ENCODE data around the gene LRRC46.
A peak's percentile ranks its signal among the peaks of the same experiment; 100 is the strongest.

The LRRC46 gene

GRCh38 chr17:47872019-47872650 lies 40.7 kb downstream of the LRRC46 start:
- Histone ChIP-seq H4K20me1 (no peaks in the 10 kb centered on the region), H3K9me3 (no peaks in the 10 kb centered on the region), H3K27me3 (peaks cover 12% of the 10 kb centered on the region), H3K4me1 (no peaks in the 10 kb centered on the region), H3K36me3 (no peaks in the 10 kb centered on the region), H3K9ac (no peak overlapping the region), H3K27ac (no peak overlapping the region), H3K4me3 (no peak overlapping the region), H3K4me2 (no peak overlapping the region)
- no peak for TF ChIP-seq Cebpa-rat (IDR thresholded peaks at IDR 0.05)

GRCh38 chr17:47872651-47873161 lies 41.2 kb downstream of the LRRC46 start:
- no peak overlapping the region for H3K9ac ChIP-seq
- H3K4me1 ChIP-seq, result peaks cover 5% of the 10 kb centered on the region; the same call in 1 of the 2 replicates
- no peaks in the 10 kb centered on the region for H3K36me3 ChIP-seq
- no peak overlapping the region for H3K4me3 ChIP-seq
- H3K9me3 ChIP-seq, result no peaks in the 10 kb centered on the region
- H4K20me1 ChIP-seq, result no peaks in the 10 kb centered on the region
- H3K27me3 ChIP-seq, result peaks cover 12% of the 10 kb centered on the region
- H3K4me2 ChIP-seq, result no peak overlapping the region
- TF ChIP-seq Cebpa-rat (IDR thresholded peaks at IDR 0.05), result no peak
- H3K27ac ChIP-seq, result no peak overlapping the region

DNA sequence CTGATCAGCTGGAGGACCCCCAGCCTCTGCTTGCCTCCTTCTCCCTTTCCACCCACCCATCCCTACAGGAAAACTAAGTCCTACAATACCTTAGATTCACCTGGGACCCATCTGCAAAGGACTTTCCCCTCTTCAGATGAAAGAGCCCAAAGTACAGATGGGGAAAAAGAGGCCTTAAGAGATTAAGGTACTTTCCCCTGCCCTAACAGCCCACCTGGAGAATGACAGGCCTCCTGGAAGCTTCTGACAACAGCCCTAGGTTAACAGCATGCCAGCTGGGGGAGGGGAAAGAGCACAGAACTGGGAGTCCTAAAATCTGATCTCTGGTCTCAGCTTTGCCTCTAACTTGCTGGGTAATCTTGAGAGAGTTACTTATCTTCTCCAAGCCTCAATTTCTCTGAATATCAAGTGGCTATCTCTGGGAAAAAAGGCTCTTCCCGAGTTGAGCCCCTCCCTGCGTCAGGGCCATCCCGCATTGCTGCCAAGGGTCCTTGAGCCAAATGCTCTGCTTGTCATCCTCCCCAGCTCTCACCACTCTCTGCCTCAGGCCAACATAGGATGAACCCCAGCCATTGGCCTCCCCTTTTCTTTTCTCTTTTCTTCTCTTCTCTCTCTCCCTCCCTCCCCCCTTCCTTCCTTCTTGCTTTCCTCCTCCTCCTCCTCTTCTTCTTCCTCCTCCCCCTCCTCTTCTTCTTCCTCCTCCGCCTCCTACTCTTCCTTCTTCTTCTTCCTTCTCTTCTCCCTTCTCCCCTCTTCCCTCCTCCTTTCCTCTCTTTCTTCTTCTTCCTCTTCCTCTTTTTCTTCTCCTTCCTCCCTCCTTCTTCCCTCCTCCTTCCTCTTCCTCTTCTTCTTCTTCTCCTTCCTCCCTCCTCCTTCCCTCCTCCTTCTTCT lies 42.0 kb downstream of the LRRC46 start:
- Histone ChIP-seq H3K4me3 (no peak overlapping the region), H3K9ac (no peak overlapping the region), H3K36me3 (no peaks in the 10 kb centered on the region), H3K4me2 (no peak overlapping the region), H3K4me1 (peaks cover 7% of the 10 kb centered on the region; the same call in 1 of the 2 replicates), H3K9me3 (no peaks in the 10 kb centered on the region), H3K27ac (no peak overlapping the region), H3K27me3 (peaks cover 12% of the 10 kb centered on the region), H4K20me1 (no peaks in the 10 kb centered on the region)
- no peak for TF ChIP-seq Cebpa-rat (IDR thresholded peaks at IDR 0.05)

DNA sequence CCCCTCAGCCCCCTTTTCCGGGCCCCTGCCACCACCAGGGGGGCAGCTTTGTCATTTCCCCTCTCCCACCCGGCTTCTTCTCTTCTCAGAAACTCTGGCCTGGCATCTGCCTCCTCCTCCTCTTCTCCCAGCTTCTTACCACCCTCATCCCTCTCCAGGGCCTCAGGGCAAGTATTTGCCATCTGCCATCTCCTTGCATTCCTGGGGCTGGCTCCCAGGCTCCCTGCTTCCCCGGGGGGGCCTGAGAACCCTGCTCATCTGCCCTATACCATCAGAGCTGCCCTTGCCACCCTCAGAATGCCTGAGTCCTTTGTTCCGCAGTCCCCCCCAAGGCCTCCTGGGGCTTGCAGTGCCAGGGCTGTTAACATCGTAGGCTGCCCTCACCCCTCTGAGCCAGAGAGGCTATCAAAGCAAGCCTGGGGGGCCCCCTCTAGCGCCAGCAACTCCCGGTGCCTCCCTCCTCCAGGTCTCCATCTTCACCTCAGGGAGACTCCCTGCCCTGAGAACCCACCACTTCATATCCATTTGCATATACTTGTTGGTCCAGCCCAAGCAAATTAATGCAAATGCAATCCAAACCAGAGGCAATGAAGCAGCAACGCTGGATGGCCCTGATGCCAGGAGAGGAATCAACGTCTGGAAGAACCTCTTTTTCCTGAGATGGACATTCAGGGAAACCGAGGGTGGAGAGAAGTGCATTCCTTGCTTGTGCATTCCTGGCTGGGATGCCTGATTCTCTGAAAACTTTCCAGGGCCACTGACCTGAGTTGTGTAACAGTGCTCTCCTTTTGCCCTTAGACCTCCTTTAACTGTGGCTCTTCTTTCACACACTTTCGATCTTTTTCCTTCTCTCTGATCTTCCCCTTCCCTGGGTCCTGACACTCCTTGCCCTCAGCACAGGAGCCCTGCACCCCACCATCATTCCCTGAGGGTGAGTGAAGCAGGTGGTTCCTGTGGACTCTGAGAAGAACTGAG lies 43.8 kb downstream of the LRRC46 start:
- H3K4me1 ChIP-seq, result peaks cover 7% of the 10 kb centered on the region; the same call in 1 of the 2 replicates
- TF ChIP-seq Cebpa-rat (IDR thresholded peaks at IDR 0.05), result no peak
- H3K27me3 ChIP-seq, result peaks cover 12% of the 10 kb centered on the region
- no peak overlapping the region for H3K27ac ChIP-seq
- no peak overlapping the region for H3K9ac ChIP-seq
- H4K20me1 ChIP-seq, result no peaks in the 10 kb centered on the region
- H3K4me3 ChIP-seq, result no peak overlapping the region
- H3K9me3 ChIP-seq, result no peaks in the 10 kb centered on the region
- no peak overlapping the region for H3K4me2 ChIP-seq
- H3K36me3 ChIP-seq, result no peaks in the 10 kb centered on the region

DNA sequence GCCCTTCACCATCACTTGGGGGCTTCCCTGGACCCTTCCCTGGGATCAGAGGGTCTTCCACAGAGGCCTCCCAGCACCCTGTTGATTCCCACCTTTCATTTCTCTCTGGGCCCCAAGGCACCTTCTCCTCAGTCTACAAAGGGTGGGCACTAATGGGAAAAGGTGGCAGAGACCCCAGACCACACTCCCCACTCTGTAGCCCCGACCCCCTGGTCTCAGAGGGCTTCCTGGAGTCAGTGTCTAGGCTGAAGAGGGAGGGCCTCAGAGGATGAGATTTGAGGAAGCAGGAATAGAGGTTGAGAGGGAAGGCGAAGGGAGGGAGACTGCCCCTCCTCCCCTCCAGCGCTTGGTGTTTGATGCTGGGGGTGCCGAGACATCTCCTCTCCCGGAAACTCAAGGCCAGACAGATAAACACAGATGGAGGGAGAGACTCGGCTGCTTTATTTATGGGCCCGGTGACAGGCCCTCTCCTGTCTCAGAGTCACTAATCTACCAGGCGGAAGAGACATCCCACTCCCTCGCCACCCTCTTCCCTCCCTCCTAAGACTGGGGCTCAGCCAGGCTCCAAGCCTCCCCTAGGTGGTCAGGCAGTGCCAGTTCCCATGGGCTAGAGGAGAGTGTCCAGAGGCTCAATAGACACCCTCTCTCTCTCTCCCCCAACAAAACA lies 46.0 kb downstream of the LRRC46 start:
- Histone ChIP-seq H3K27me3 (peaks cover 7% of the 10 kb centered on the region), H3K27ac (no peak overlapping the region), H3K36me3 (no peaks in the 10 kb centered on the region), H3K4me2 (peak overlapping the region; percentile 48), H4K20me1 (no peaks in the 10 kb centered on the region), H3K4me3 (no peak overlapping the region), H3K4me1 (peaks cover 23% of the 10 kb centered on the region), H3K9ac (no peak overlapping the region), H3K9me3 (no peaks in the 10 kb centered on the region)
- TF ChIP-seq Cebpa-rat (IDR thresholded peaks at IDR 0.05), result no peak

GRCh38 chr17:47878203-47879027 lies 46.9 kb downstream of the LRRC46 start:
- no peaks in the 10 kb centered on the region for H4K20me1 ChIP-seq
- H3K9ac ChIP-seq, result no peak overlapping the region
- no peaks in the 10 kb centered on the region for H3K9me3 ChIP-seq
- H3K4me3 ChIP-seq, result no peak overlapping the region
- H3K27ac ChIP-seq, result no peak overlapping the region
- peaks cover 1% of the 10 kb centered on the region for H3K27me3 ChIP-seq
- H3K36me3 ChIP-seq, result no peaks in the 10 kb centered on the region
- H3K4me1 ChIP-seq, result peaks cover 25% of the 10 kb centered on the region
- TF ChIP-seq Cebpa-rat (IDR thresholded peaks at IDR 0.05), result no peak
- H3K4me2 ChIP-seq, result no peak overlapping the region

GRCh38 chr17:47879028-47879585 lies 47.6 kb downstream of the LRRC46 start:
- no peak overlapping the region for H3K4me2 ChIP-seq
- no peak for TF ChIP-seq Cebpa-rat (IDR thresholded peaks at IDR 0.05)
- no peaks in the 10 kb centered on the region for H3K9me3 ChIP-seq
- no peaks in the 10 kb centered on the region for H3K36me3 ChIP-seq
- no peak overlapping the region for H3K27ac ChIP-seq
- H3K4me1 ChIP-seq, result peaks cover 25% of the 10 kb centered on the region
- H3K27me3 ChIP-seq, result no peaks in the 10 kb centered on the region; the same call in 1 of the 2 replicates
- no peak overlapping the region for H3K4me3 ChIP-seq
- H4K20me1 ChIP-seq, result no peaks in the 10 kb centered on the region
- H3K9ac ChIP-seq, result no peak overlapping the region

- Histone ChIP-seq H4K20me1 (no peaks in the 10 kb centered on the region), H3K36me3 (no peaks in the 10 kb centered on the region), H3K4me1 (peaks cover 33% of the 10 kb centered on the region), H3K9ac (no peak overlapping the region), H3K27ac (no peak overlapping the region), H3K4me3 (no peak overlapping the region), H3K4me2 (no peak overlapping the region), H3K9me3 (no peaks in the 10 kb centered on the region), H3K27me3 (no peaks in the 10 kb centered on the region)
- no peak for TF ChIP-seq Cebpa-rat (IDR thresholded peaks at IDR 0.05)
These were observed 48.4 kb downstream of the LRRC46 start for GRCh38 chr17:47879776-47880454.

Data from BLaER1 (cell line).